Trophoblast cell (in vitro differentiated cells and primary cell): Measurements from ENCODE around the gene VWC2.
A peak's percentile ranks its signal among the peaks of the same experiment; 100 is the strongest.
"Not testable (repeated sequence)": the region's sequence is repeated elsewhere in the genome, so short reads cannot be mapped to it uniquely, and the experiment has no call there.

ENCODE experiments used
- DNase-seq, 2 donors: peaks; one replicate each; pipeline ENCODE4 v3.0.0-alpha.2; 2016
- H2AFZ ChIP-seq: 2 replicates; pipeline ENCODE4 v1.6.1; 2013; ENCODE audit warnings: low read length, moderate library complexity, mild to moderate bottlenecking; ENCODE audit not compliant: insufficient read depth, poor library complexity
- H2AK5ac ChIP-seq: 2 replicates; pipeline ENCODE4 v1.6.1; 2013; ENCODE audit warnings: mild to moderate bottlenecking, low read length
- H2BK120ac ChIP-seq: 2 replicates; pipeline ENCODE4 v1.6.1; 2013; ENCODE audit warnings: low read length, mild to moderate bottlenecking, moderate library complexity; ENCODE audit not compliant: insufficient read depth, poor library complexity
- H2BK12ac ChIP-seq: 2 replicates; pipeline ENCODE4 v1.6.1; 2013; ENCODE audit warnings: mild to moderate bottlenecking, low read length, moderate library complexity
- H2BK5ac ChIP-seq: 2 replicates; pipeline ENCODE4 v1.6.1; 2013; ENCODE audit warnings: low read length, low read depth, moderate library complexity, mild to moderate bottlenecking; ENCODE audit not compliant: poor library complexity
- H3K14ac ChIP-seq: 2 replicates; pipeline ENCODE4 v1.6.1; 2013; ENCODE audit warnings: mild to moderate bottlenecking, low read length
- H3K18ac ChIP-seq: 2 replicates; pipeline ENCODE4 v1.6.1; 2013; ENCODE audit warnings: mild to moderate bottlenecking, low read length
- H3K23ac ChIP-seq: 2 replicates; pipeline ENCODE4 v1.6.1; 2013; ENCODE audit warnings: low read length
- H3K27ac ChIP-seq: 2 replicates; pipeline ENCODE4 v1.5.1; 2013; ENCODE audit warnings: low read depth, mild to moderate bottlenecking, inconsistent platforms, low read length, moderate library complexity
- H3K27me3 ChIP-seq: 2 replicates; pipeline ENCODE4 v1.6.1; 2013; ENCODE audit warnings: inconsistent platforms, mild to moderate bottlenecking, low read length, moderate library complexity; ENCODE audit not compliant: insufficient read depth
- H3K36me3 ChIP-seq, 2 experiments: 1 replicate in 1 of 2; 2 replicates in 1 of 2; pipeline ENCODE4 v1.6.1; 2013; ENCODE audit warnings: low read length in 2 of 2, mild to moderate bottlenecking in 2 of 2, moderate library complexity in 1 of 2; ENCODE audit not compliant: insufficient read depth in 2 of 2, control insufficient read depth in 1 of 2
- H3K4ac ChIP-seq: 2 replicates; pipeline ENCODE4 v1.6.1; 2013; ENCODE audit warnings: low read depth, mild to moderate bottlenecking, low read length, moderate library complexity
- H3K4me1 ChIP-seq, 2 experiments: 1 replicate in 1 of 2; 2 replicates in 1 of 2; pipeline ENCODE4 v1.6.1; 2013; ENCODE audit warnings: low read length in 2 of 2, mild to moderate bottlenecking in 2 of 2, moderate library complexity in 1 of 2; ENCODE audit not compliant: insufficient read depth in 2 of 2, control insufficient read depth in 1 of 2
- H3K4me2 ChIP-seq: 2 replicates; pipeline ENCODE4 v1.6.1; 2013; ENCODE audit warnings: inconsistent platforms, mild to moderate bottlenecking, low read length, moderate library complexity
- H3K4me3 ChIP-seq: 2 replicates; pipeline ENCODE4 v1.5.1; 2013; ENCODE audit warnings: mild to moderate bottlenecking, low read depth, low read length, inconsistent platforms
- H3K79me1 ChIP-seq: one replicate; pipeline ENCODE4 v1.6.1; 2013; ENCODE audit warnings: low read length
- H3K79me2 ChIP-seq: 2 replicates; pipeline ENCODE4 v1.6.1; 2013; ENCODE audit warnings: low read length, mild to moderate bottlenecking; ENCODE audit not compliant: control insufficient read depth, insufficient read depth, poor library complexity
- H3K9ac ChIP-seq: 2 replicates; pipeline ENCODE4 v1.6.1; 2013; ENCODE audit warnings: mild to moderate bottlenecking, low read length
- H3K9me3 ChIP-seq: 2 replicates; pipeline ENCODE4 v1.6.1; 2013; ENCODE audit warnings: low read depth, mild to moderate bottlenecking, control low read depth, inconsistent platforms, low read length; ENCODE audit not compliant: insufficient read depth
- H4K12ac ChIP-seq: 2 replicates; pipeline ENCODE4 v1.6.1; 2013; ENCODE audit warnings: low read depth, mild to moderate bottlenecking, low read length, moderate library complexity
- H4K8ac ChIP-seq: 2 replicates; pipeline ENCODE4 v1.6.1; 2013; ENCODE audit warnings: low read depth, mild to moderate bottlenecking, low read length, moderate library complexity
- H4K91ac ChIP-seq: one replicate; pipeline ENCODE4 v1.6.1; 2013; ENCODE audit warnings: low read depth, mild to moderate bottlenecking, low read length, moderate library complexity
- WGBS: extraction: QIAGEN DNeasy Blood & Tissue Kit; methylation state at CpG from one replicate; pipeline ENCODE4 v1.1.7; 2013; ENCODE audit warnings: missing lambda C conversion rate; ENCODE audit not compliant: insufficient read length, insufficient coverage; ENCODE audit errors: extremely low coverage; 5-methylcytosine and 5-hydroxymethylcytosine counted together

VWC2 gene

GRCh38 chr7:49850921-49851613 is 77.6 kb downstream of the VWC2 start:
- H3K4ac ChIP-seq: no peak overlapping the region
- H2AFZ ChIP-seq: no peak overlapping the region
- no CpG with 5 or more reads among the region's 10 CpGs for WGBS
- H3K9me3 ChIP-seq: no peaks in the 10 kb centered on the region
- H3K4me2 ChIP-seq: no peak overlapping the region
- no peak overlapping the region for H3K4me3 ChIP-seq
- no peak overlapping the region for H3K27ac ChIP-seq
- H4K8ac ChIP-seq: no peak overlapping the region
- H2BK5ac ChIP-seq: no peak overlapping the region
- H3K36me3 ChIP-seq: no peaks in the 10 kb centered on the region
- no peak overlapping the region for H4K91ac ChIP-seq
- H3K79me1 ChIP-seq: no peaks in the 10 kb centered on the region
- no peak overlapping the region for H3K18ac ChIP-seq
- H3K79me2 ChIP-seq: no peaks in the 10 kb centered on the region
- no peak overlapping the region for H3K23ac ChIP-seq
- no peak for DNase-seq
- H3K14ac ChIP-seq: no peak overlapping the region
- no peaks in the 10 kb centered on the region for H3K27me3 ChIP-seq
- no peak overlapping the region for H4K12ac ChIP-seq
- no peaks in the 10 kb centered on the region for H3K4me1 ChIP-seq
- no peak overlapping the region for H3K9ac ChIP-seq
- H2AK5ac ChIP-seq: no peak overlapping the region
- no peak overlapping the region for H2BK120ac ChIP-seq
- H2BK12ac ChIP-seq: no peak overlapping the region

- H3K27me3 ChIP-seq, H3K27ac ChIP-seq, H2AK5ac ChIP-seq, H2AFZ ChIP-seq, H3K9ac ChIP-seq, H3K4ac ChIP-seq, H4K12ac ChIP-seq, H3K14ac ChIP-seq, H2BK5ac ChIP-seq, H3K79me1 ChIP-seq, H4K91ac ChIP-seq, H3K9me3 ChIP-seq, H3K4me2 ChIP-seq, H3K18ac ChIP-seq, DNase-seq, H3K23ac ChIP-seq, H2BK12ac ChIP-seq, H3K4me3 ChIP-seq, H3K79me2 ChIP-seq, H3K36me3 ChIP-seq, H3K4me1 ChIP-seq, H4K8ac ChIP-seq, H2BK120ac ChIP-seq: not testable (repeated sequence)
- no CpG with 5 or more reads among the region's 9 CpGs for WGBS
Observed at GRCh38 chr7:49851614-49851934, 78.1 kb downstream of the VWC2 start.

- peak; percentile 15 to 76 for DNase-seq
- Histone ChIP-seq H3K79me1 (no peaks in the 10 kb centered on the region), H3K9ac (no peak overlapping the region), H3K79me2 (no peaks in the 10 kb centered on the region), H4K12ac (no peak overlapping the region), H3K27me3 (no peaks in the 10 kb centered on the region), H2BK12ac (no peak overlapping the region), H2AK5ac (no peak overlapping the region), H3K14ac (no peak overlapping the region), H3K23ac (no peak overlapping the region), H2AFZ (no peak overlapping the region), H3K4me3 (no peak overlapping the region), H2BK5ac (no peak overlapping the region), H3K4me1 (no peaks in the 10 kb centered on the region), H3K36me3 (no peaks in the 10 kb centered on the region), H4K8ac (no peak overlapping the region), H4K91ac (no peak overlapping the region), H3K27ac (no peak overlapping the region), H3K4ac (no peak overlapping the region), H3K4me2 (no peak overlapping the region), H2BK120ac (no peak overlapping the region), H3K18ac (no peak overlapping the region), H3K9me3 (no peaks in the 10 kb centered on the region)
- WGBS: no CpG with 5 or more reads among the region's 11 CpGs
Observed at GRCh38 chr7:49852619-49853462, 79.4 kb downstream of the VWC2 start.

DNA sequence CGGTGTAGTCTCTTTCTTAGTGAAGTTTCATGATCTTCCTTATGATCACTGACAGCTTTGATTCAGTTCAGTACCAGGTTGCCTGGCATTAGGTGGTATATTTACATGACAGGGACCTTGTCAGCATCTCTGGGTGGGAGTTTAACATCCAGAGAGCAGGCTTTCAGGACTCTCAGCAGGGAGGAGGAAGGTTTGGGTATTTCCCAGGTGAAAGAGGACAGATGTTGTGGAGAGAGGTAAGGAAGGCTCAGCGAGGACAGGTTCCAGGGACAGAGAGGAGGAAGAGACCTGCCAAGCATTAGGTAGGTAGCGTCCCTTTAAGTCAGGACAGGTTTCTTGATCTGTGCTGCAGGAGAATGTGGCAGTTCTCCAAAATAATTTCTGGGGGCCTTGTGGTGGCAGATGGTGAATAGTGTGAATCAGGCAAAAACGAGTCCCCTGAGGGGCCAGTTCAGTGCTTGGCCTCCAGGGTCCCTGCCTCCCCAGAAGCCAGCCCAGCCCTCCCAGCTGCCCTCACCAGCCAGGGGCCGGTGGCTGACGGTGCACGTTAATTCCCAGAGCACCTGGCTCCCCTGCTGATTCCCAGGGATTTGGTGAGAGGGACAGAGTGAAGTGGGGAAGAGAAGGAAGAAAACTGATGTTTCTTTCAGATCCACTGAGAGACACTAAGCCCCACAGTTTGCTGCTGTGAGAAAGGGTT is 82.0 kb downstream of the VWC2 start:
- H2BK120ac ChIP-seq: no peak overlapping the region
- no peak overlapping the region for H4K8ac ChIP-seq
- no CpG with 5 or more reads among the region's 7 CpGs for WGBS
- no peaks in the 10 kb centered on the region for H3K79me1 ChIP-seq
- no peak overlapping the region for H3K27ac ChIP-seq
- no peaks in the 10 kb centered on the region for H3K9me3 ChIP-seq
- no peak overlapping the region for H2AK5ac ChIP-seq
- no peak overlapping the region for H3K18ac ChIP-seq
- H3K14ac ChIP-seq: no peak overlapping the region
- no peak overlapping the region for H4K12ac ChIP-seq
- no peaks in the 10 kb centered on the region for H3K4me1 ChIP-seq
- no peak for DNase-seq
- no peak overlapping the region for H3K4ac ChIP-seq
- no peak overlapping the region for H3K4me2 ChIP-seq
- H2BK12ac ChIP-seq: no peak overlapping the region
- H3K4me3 ChIP-seq: no peak overlapping the region
- H3K9ac ChIP-seq: no peak overlapping the region
- no peak overlapping the region for H4K91ac ChIP-seq
- no peaks in the 10 kb centered on the region for H3K79me2 ChIP-seq
- H3K23ac ChIP-seq: no peak overlapping the region
- H3K27me3 ChIP-seq: no peaks in the 10 kb centered on the region
- no peak overlapping the region for H2BK5ac ChIP-seq
- H3K36me3 ChIP-seq: no peaks in the 10 kb centered on the region
- H2AFZ ChIP-seq: no peak overlapping the region
